Psoas muscle (tissue), 8 donors: Measurements from ENCODE around the gene FAM227A. TPM values are rescaled to one million over a fixed set of nuclear protein-coding genes. Genes with fewer than 3 reads are reported as not detected.

Experiments used
- ATAC-seq, 4 donors: fragments of 200-7000 bp; cut with Tn5 transposase; one replicate each; pipeline ENCODE4 v1.9.1; 2020; ENCODE audit warnings: moderate library complexity in 3 of 4, mild to moderate bottlenecking in 2 of 4
- DNase-seq, 2 donors: peaks; one replicate each; pipeline ENCODE4 v3.0.0-alpha.2; 2020
- H3K27ac ChIP-seq: fragments of 200-600 bp; one replicate; pipeline ENCODE4 v1.8.0; 2022
- H3K27me3 ChIP-seq, 3 donors: fragments of 200-600 bp in 1 of 3; one replicate each; pipeline versions ENCODE4 v1.6.1 to v1.8.0; 2013 to 2022; ENCODE audit warnings: low read length in 2 of 3, mild to moderate bottlenecking in 2 of 3, moderate library complexity in 1 of 3; ENCODE audit not compliant: insufficient read depth in 3 of 3
- H3K36me3 ChIP-seq, 2 donors: fragments of 200-600 bp in 1 of 2; one replicate each; pipeline versions ENCODE4 v1.6.1 to v1.8.0; 2013 to 2022; ENCODE audit warnings: low read depth in 1 of 2, mild to moderate bottlenecking in 1 of 2, moderate library complexity in 1 of 2; ENCODE audit not compliant: insufficient read depth in 1 of 2
- H3K4me1 ChIP-seq: fragments of 200-600 bp; one replicate; pipeline ENCODE4 v1.8.0; 2022
- H3K4me3 ChIP-seq: fragments of 200-600 bp; one replicate; pipeline ENCODE4 v1.8.0; 2022; ENCODE audit warnings: mild to moderate bottlenecking
- H3K9me3 ChIP-seq: fragments of 200-600 bp; one replicate; pipeline ENCODE4 v1.8.0; 2022
- CTCF ChIP-seq: fragments of 200-600 bp; IDR thresholded peaks from one replicate; pipeline ENCODE4 v1.8.0; 2022; ENCODE audit warnings: antibody characterized with exemption
- WGBS, 3 donors: extraction: QIAGEN DNeasy Blood & Tissue Kit; methylation state at CpG; one replicate each; pipeline versions ENCODE4 v1.1.6 to v1.1.7; 2013; 5-methylcytosine and 5-hydroxymethylcytosine counted together
- intact Hi-C, 2 donors: fragments of 100-400 bp; cut with DNase I; formaldehyde crosslinking; loops; one replicate each; pipeline versions ENCODE4 v1.11.0 to v1.14.2; 2022
- polyA plus RNA-seq, 3 donors: library from polyadenylated mRNA; stranded (reverse); fragments of 200-250 nt; gene quantifications; one replicate each; pipeline ENCODE4 v1.2.3, GENCODE V29; 2013
- total RNA-seq, 4 donors: library from RNA; stranded (reverse); fragmentation: NEBNext Ultra II Directional in 2 of 4; extraction: Animal tissue kit (Norgen Biotek cat#: 25700) in 2 of 4; gene quantifications; one replicate each; pipeline versions ENCODE4 v1.2.1 to v1.2.4, GENCODE V29; 2021 to 2023
- donor health status: healthy with polysubstance abuse.
- donor health status: DM: no; HTN: no; CAD: no; lungs with moderate emphysema.
- donor health status: Bipolar disorder and iron deficiency.
- donor health status: healthy.
- donor health status: DM: yes; HTN: yes; CAD: no.
- donor health status: DM: no; HTN: no; CAD: no.
- donor health status: DM: no; HTN: no; CAD: no.
- donor health status: DM: yes; HTN: yes; CAD: no.

Gene FAM227A
- total and polyA plus RNA-seq, 7 donors, result 0.03 to 0.34 (median 0.18) TPM

GRCh38 chr22:38700270-38700788 lies 44.1 kb upstream of the FAM227A start:
- Histone ChIP-seq H3K4me3 (peak overlapping the region; percentile 94), H3K27ac (peak overlapping the region; percentile 98), H3K36me3 (peaks cover 4 to 24% of the 10 kb centered on the region in 2 donors), H3K27me3 (no peaks in the 10 kb centered on the region), H3K9me3 (no peaks in the 10 kb centered on the region), H3K4me1 (peaks cover 52% of the 10 kb centered on the region)
- intact Hi-C loops, result no loop called here
- DNase-seq (peak; percentile 79 to 81), ATAC-seq (peak; percentile 6 to 28 (median 14))
- 0 to 1% (median 0%) methylated on average over 24 to 57 of the region's 57 CpGs for WGBS, 3 donors
- TF ChIP-seq CTCF, result no peak

GRCh38 chr22:38699784-38700183 lies 43.6 kb upstream of the FAM227A start:
- no peak for DNase-seq
- 23 to 27% (median 24%) methylated on average over 6 of the region's 6 CpGs for WGBS, 3 donors
- TF ChIP-seq CTCF, result no peak
- ATAC-seq, result no peak
- intact Hi-C loops, result no loop called here
- Histone ChIP-seq H3K27me3 (no peaks in the 10 kb centered on the region), H3K36me3 (peaks cover 4 to 24% of the 10 kb centered on the region in 2 donors), H3K4me1 (peaks cover 49% of the 10 kb centered on the region), H3K4me3 (peak overlapping the region; percentile 94), H3K27ac (peak overlapping the region; percentile 98), H3K9me3 (no peaks in the 10 kb centered on the region)

- intact Hi-C loops, result no loop called here
- Histone ChIP-seq H3K4me3 (peak overlapping the region; percentile 94), H3K27me3 (no peaks in the 10 kb centered on the region), H3K9me3 (no peaks in the 10 kb centered on the region), H3K36me3 (peaks cover 4 to 29% of the 10 kb centered on the region in 2 donors), H3K27ac (peak overlapping the region; percentile 98), H3K4me1 (peaks cover 44% of the 10 kb centered on the region)
- WGBS, 3 donors, result 61 to 66% (median 63%) methylated on average over 5 of the region's 5 CpGs
- ATAC-seq (no peak), DNase-seq (no peak)
- TF ChIP-seq CTCF, result no peak
These were observed 43.0 kb upstream of the FAM227A start for GRCh38 chr22:38699143-38699542.

GRCh38 chr22:38698407-38699094 lies 42.4 kb upstream of the FAM227A start:
- Histone ChIP-seq H3K4me1 (peaks cover 44% of the 10 kb centered on the region), H3K9me3 (no peaks in the 10 kb centered on the region), H3K36me3 (peaks cover 4 to 32% of the 10 kb centered on the region in 2 donors), H3K4me3 (peak overlapping the region; percentile 94), H3K27ac (peak overlapping the region; percentile 98), H3K27me3 (no peaks in the 10 kb centered on the region)
- intact Hi-C loops, result no loop called here
- no peak for TF ChIP-seq CTCF
- no peak for DNase-seq
- no peak for ATAC-seq
- WGBS, 3 donors, result 91 to 92% (median 92%) methylated on average over 13 of the region's 13 CpGs
